ENCODE results near the gene HRCT1.

- TF ChIP-seq POLR2A (IDR thresholded peaks at IDR 0.05) = no peak
- TF ChIP-seq CTCF (IDR thresholded peaks at IDR 0.05) = no peak
Observed at GRCh38 chr9:35882996-35883395, 23.0 kb upstream of the HRCT1 start.

Measured in testis (tissue), 2 donors.